Activated CD8-positive, alpha-beta T cell treated with anti-CD3 and anti-CD28 coated beads for 36 hours (primary cell): ENCODE data around the gene ZSWIM5. TPM values are rescaled to one million over a fixed set of nuclear protein-coding genes. Genes with fewer than 3 reads are reported as not detected.

Experiments
- ATAC-seq: fragments of 200-7000 bp; cut with Tn5 transposase; one replicate; pipeline ENCODE4 v1.10.0; 2021; ENCODE audit warnings: mild to moderate bottlenecking, moderate library complexity
- CTCF ChIA-PET: fragments of 350-600 bp; sonication (Branson Sonifier 250); formaldehyde crosslinking; loops from one replicate; lab custom pipeline; 2021; ENCODE audit warnings: antibody characterized with exemption; lab: Charles Lee
- POLR2A ChIA-PET: fragments of 350-600 bp; sonication (Branson Sonifier 250); formaldehyde crosslinking; loops from one replicate; lab custom pipeline; 2021; ENCODE audit warnings: antibody characterized with exemption; lab: Charles Lee
- DNase-seq: peaks from one replicate; pipeline ENCODE4 v3.0.0-alpha.2; 2020
- H3K27ac Mint-ChIP-seq: one replicate; pipeline ENCODE4 v1.8.0; 2021; ENCODE audit warnings: mild to moderate bottlenecking, mixed read lengths
- H3K27me3 Mint-ChIP-seq: one replicate; pipeline ENCODE4 v1.8.0; 2021; ENCODE audit warnings: mixed read lengths
- H3K36me3 Mint-ChIP-seq: one replicate; pipeline ENCODE4 v1.8.0; 2021; ENCODE audit warnings: low read depth, mixed read lengths
- H3K4me1 Mint-ChIP-seq: one replicate; pipeline ENCODE4 v1.8.0; 2021; ENCODE audit warnings: low read depth, mixed read lengths
- H3K4me3 Mint-ChIP-seq: one replicate; pipeline ENCODE4 v1.8.0; 2021; ENCODE audit warnings: mild to moderate bottlenecking, moderate library complexity, mixed read lengths
- H3K9me3 Mint-ChIP-seq: one replicate; pipeline ENCODE4 v1.8.0; 2021; ENCODE audit warnings: mixed read lengths
- intact Hi-C: fragments of 100-400 bp; cut with micrococcal nuclease; formaldehyde crosslinking; loops from one replicate; pipeline ENCODE4 v1.10.0; 2022
- total RNA-seq, 2 experiments: library from RNA; stranded (reverse); gene quantifications; one replicate each; pipeline ENCODE4 v1.2.3, GENCODE V29; 2021
- TF ChIP-seq, protein P1 (sequence below): fragments of 200-600 bp; IDR thresholded peaks from one replicate; pipeline ENCODE4 v1.8.0; 2022; ENCODE audit warnings: antibody characterized with exemption, mild to moderate bottlenecking

The ZSWIM5 gene
- total RNA-seq, 2 experiments from 2014 or later = 0.70 to 0.87 TPM

GRCh38 chr1:45013551-45014209 is 192.7 kb downstream of the ZSWIM5 start:
- ATAC-seq = no peak
- CTCF ChIA-PET = interaction anchor here (0.7 to 12.5 kb wide), 36 partner anchors 9 to 485 kb away, joined by 3 to 321 read pairs (median 5); partner anchors contain the start of genes CCDC163, EIF2B3, MUTYH and TESK2
- peaks cover 31% of the 10 kb centered on the region for H3K4me1 Mint-ChIP-seq
- intact Hi-C loops = loop anchor here (1.0 to 10.0 kb wide), 3 partner anchors 181 to 479 kb away; partner anchors contain the start of gene TESK2
- no peaks in the 10 kb centered on the region for H3K27me3 Mint-ChIP-seq
- no peak for DNase-seq
- peak overlapping the region; percentile 17 for H3K27ac Mint-ChIP-seq
- peak overlapping the region; percentile 77 for H3K4me3 Mint-ChIP-seq
- peaks cover 8% of the 10 kb centered on the region for H3K36me3 Mint-ChIP-seq
- no peaks in the 10 kb centered on the region for H3K9me3 Mint-ChIP-seq
- TF ChIP-seq, protein P1, sequence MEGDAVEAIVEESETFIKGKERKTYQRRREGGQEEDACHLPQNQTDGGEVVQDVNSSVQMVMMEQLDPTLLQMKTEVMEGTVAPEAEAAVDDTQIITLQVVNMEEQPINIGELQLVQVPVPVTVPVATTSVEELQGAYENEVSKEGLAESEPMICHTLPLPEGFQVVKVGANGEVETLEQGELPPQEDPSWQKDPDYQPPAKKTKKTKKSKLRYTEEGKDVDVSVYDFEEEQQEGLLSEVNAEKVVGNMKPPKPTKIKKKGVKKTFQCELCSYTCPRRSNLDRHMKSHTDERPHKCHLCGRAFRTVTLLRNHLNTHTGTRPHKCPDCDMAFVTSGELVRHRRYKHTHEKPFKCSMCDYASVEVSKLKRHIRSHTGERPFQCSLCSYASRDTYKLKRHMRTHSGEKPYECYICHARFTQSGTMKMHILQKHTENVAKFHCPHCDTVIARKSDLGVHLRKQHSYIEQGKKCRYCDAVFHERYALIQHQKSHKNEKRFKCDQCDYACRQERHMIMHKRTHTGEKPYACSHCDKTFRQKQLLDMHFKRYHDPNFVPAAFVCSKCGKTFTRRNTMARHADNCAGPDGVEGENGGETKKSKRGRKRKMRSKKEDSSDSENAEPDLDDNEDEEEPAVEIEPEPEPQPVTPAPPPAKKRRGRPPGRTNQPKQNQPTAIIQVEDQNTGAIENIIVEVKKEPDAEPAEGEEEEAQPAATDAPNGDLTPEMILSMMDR = no peak
- POLR2A ChIA-PET = interaction anchor here (0.6 to 5.2 kb wide), 8 partner anchors 23 to 314 kb away, joined by 3 to 40 read pairs (median 4); partner anchors contain the start of genes HPDL and RNU5D-1

DNA sequence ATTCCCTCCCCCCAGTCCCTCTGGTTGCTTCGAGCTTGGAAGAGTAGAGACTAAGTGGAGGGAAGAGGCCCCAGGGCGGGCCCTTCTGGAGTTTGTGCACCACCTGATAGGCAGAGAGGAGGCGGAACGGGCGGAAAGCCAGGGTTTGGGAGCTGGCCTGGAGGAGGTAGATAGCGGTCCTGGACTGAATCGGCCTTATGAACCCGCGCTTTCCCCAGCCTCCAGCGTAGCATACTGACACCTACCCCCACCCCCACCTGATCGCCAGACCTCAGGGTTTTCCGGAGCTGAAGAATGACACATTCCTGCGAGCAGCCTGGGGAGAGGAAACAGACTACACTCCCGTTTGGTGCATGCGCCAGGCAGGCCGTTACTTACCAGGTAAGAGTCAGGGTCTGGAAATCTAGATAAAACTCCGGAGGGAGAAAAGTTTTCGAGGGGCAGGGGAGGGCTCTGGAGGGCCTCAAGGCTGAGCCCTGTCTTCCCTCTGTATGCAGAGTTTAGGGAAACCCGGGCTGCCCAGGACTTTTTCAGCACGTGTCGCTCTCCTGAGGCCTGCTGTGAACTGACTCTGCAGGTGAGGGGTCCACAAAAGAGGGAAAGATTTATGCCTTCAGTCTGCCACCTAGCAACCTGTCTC is 193.6 kb downstream of the ZSWIM5 start:
- H3K36me3 Mint-ChIP-seq = peaks cover 8% of the 10 kb centered on the region
- H3K4me1 Mint-ChIP-seq = peaks cover 31% of the 10 kb centered on the region
- intact Hi-C loops = loop anchor here (5.0 to 10.0 kb wide), 2 partner anchors 182 to 480 kb away; partner anchors contain the start of gene TESK2
- TF ChIP-seq, protein P1 = no peak
- POLR2A ChIA-PET = interaction anchor here (0.6 to 5.2 kb wide), 26 partner anchors 7 to 488 kb away, joined by 3 to 49 read pairs (median 4); partner anchors contain the start of genes EIF2B3, HPDL, MMACHC and MUTYH
- DNase-seq = peak; percentile 58
- peak; percentile 9 for ATAC-seq
- H3K27me3 Mint-ChIP-seq = no peaks in the 10 kb centered on the region
- H3K27ac Mint-ChIP-seq = peak overlapping the region; percentile 92
- H3K4me3 Mint-ChIP-seq = peak overlapping the region; percentile 77
- no peaks in the 10 kb centered on the region for H3K9me3 Mint-ChIP-seq
- CTCF ChIA-PET = interaction anchor here (1.0 to 12.5 kb wide), 11 partner anchors 157 to 480 kb away, joined by 3 to 321 read pairs (median 5); partner anchors contain the start of genes MUTYH, TESK2 and TOE1

- POLR2A ChIA-PET = interaction anchor here (0.7 to 5.2 kb wide), 31 partner anchors 8 to 488 kb away, joined by 3 to 49 read pairs (median 4); partner anchors contain the start of genes EIF2B3, MMACHC, MUTYH and PTCH2
- peak within 1 kb of the TSS; percentile 77 for H3K4me3 Mint-ChIP-seq
- peaks cover 8% of the 10 kb centered on the region for H3K36me3 Mint-ChIP-seq
- intact Hi-C loops = loop anchor here (5.0 to 10.0 kb wide), 2 partner anchors 183 to 480 kb away; partner anchors contain the start of gene TESK2
- CTCF ChIA-PET = interaction anchor here (0.8 to 12.5 kb wide), 23 partner anchors 19 to 481 kb away, joined by 3 to 321 read pairs (median 4); partner anchors contain the start of genes EIF2B3, HPDL, MUTYH and TESK2
- peak within 1 kb of the TSS; percentile 92 for H3K27ac Mint-ChIP-seq
- H3K9me3 Mint-ChIP-seq = no peaks in the 10 kb centered on the region
- peaks cover 31% of the 10 kb centered on the region for H3K4me1 Mint-ChIP-seq
- H3K27me3 Mint-ChIP-seq = no peaks in the 10 kb centered on the region
- TF ChIP-seq, protein P1 = no peak
- peak; percentile 98 for DNase-seq
- ATAC-seq = peak; percentile 85
Observed at GRCh38 chr1:45011837-45012638, 194.4 kb downstream of the ZSWIM5 start, which contains the start of gene UROD. Gene UROD (plus strand): TSS chr1:45012254. CDS start chr1:45012266, 12 bp downstream.
